HG02759 (cell line): Measurements from ENCODE around the gene NF2.

Source experiments
- ATAC-seq: cut with Tn5 transposase; IDR thresholded peaks from one replicate; pipeline ENCODE4 v1.9.1; 2021; ENCODE audit warnings: mild to moderate bottlenecking, moderate library complexity; ENCODE audit not compliant: unreplicated experiment

The NF2 gene

GRCh38 chr22:29661336-29661735 lies 57.9 kb downstream of the NF2 start:
- ATAC-seq = no peak

GRCh38 chr22:29663180-29663821 lies 59.9 kb downstream of the NF2 start:
- no peak for ATAC-seq

- no peak for ATAC-seq
Measured at GRCh38 chr22:29665486-29665885, 62.1 kb downstream of the NF2 start.

GRCh38 chr22:29668673-29669072 lies 65.2 kb downstream of the NF2 start:
- no peak for ATAC-seq

- ATAC-seq = no peak
Measured at GRCh38 chr22:29670626-29671025, 67.2 kb downstream of the NF2 start.

DNA sequence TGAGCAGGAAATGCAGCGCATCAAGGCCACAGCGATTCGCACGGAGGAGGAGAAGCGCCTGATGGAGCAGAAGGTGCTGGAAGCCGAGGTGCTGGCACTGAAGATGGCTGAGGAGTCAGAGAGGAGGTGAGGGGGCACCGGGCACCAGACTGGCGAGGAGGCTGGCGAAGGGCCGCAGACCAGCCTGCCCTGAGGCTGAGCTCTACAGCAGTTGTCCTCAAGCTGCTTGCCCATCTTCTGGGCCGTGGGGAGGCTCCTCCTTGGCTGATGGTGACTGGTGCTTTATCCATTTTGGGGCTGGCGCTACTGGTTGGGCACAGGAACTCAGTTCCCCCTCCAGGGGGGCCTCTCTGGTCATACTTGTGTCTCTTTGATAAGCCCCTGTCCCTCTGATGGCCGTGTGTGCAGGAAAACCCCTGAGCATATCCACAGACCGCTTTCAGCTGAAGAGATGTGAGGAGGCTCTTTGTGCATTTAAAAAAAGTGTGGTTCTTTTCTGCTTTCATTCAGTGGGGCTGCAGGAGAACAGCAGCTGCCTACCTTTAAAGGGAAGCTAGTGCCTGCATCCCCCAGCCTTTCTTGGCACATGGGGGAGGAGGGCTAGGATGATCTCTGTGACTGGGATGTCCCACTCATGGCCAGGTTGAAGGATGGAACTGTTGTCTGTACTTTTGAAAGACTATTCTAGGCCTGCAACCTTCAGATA lies 70.1 kb downstream of the NF2 start:
- ATAC-seq = no peak

DNA sequence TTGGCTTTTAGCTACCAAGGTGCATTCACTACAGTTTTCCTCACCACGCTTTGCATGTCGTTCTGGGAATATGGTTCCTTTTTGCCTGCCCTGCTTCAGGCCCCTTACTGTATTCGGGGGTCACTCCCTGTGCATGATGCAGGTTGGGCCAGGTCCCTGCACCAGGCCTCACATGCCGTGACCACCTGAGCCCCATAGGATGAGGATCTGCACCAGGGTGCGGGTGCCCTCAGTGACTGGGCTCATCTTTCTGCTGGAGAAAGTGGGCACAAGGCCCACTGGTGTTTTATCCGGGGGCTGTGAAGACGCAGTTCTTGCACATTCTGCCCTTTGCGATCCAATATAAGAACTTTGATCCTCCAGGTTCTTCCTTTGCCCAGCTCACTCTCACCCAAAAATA lies 70.7 kb downstream of the NF2 start:
- ATAC-seq = no peak

GRCh38 chr22:29679316-29679715 lies 75.9 kb downstream of the NF2 start:
- no peak for ATAC-seq

- ATAC-seq = no peak
Measured at GRCh38 chr22:29683536-29683935, 80.1 kb downstream of the NF2 start.

GRCh38 chr22:29684244-29684643 lies 80.8 kb downstream of the NF2 start:
- no peak for ATAC-seq

DNA sequence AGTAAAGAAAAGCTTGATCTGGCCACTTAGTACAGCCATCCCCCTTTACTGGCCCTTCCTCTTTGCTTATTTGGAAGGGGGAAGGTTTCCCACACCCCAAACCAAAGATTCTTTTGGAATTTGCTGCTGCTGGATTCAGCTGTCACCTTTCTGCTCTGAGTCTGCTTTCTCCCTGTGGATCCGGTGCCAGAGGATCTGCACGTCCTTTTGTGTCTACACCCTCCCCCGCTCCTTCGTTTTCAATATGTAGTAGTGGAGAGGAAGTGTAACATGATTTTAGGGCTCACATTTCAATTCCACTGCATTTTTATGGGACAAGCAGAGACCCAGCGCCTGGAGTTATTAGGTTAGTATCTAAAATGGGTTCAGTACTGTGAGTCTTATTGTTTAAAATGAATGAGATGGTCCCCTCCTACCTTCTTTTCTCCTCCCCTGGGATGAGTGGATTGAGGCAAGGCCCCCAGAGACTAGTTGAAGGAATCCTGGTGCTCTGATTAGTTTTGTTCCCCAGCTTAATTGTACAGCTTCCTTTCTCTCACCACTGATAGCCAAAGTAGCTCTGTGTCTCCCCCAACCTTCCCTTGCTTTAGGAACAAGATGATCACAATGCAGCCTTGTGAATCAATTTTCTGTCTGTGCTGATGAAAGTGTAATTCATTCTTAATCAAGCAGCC lies 85.9 kb downstream of the NF2 start:
- no peak for ATAC-seq

- no peak for ATAC-seq
Measured at GRCh38 chr22:29689880-29690213, 86.4 kb downstream of the NF2 start.

- ATAC-seq = no peak
Measured at GRCh38 chr22:29690476-29690875, 87.0 kb downstream of the NF2 start.

DNA sequence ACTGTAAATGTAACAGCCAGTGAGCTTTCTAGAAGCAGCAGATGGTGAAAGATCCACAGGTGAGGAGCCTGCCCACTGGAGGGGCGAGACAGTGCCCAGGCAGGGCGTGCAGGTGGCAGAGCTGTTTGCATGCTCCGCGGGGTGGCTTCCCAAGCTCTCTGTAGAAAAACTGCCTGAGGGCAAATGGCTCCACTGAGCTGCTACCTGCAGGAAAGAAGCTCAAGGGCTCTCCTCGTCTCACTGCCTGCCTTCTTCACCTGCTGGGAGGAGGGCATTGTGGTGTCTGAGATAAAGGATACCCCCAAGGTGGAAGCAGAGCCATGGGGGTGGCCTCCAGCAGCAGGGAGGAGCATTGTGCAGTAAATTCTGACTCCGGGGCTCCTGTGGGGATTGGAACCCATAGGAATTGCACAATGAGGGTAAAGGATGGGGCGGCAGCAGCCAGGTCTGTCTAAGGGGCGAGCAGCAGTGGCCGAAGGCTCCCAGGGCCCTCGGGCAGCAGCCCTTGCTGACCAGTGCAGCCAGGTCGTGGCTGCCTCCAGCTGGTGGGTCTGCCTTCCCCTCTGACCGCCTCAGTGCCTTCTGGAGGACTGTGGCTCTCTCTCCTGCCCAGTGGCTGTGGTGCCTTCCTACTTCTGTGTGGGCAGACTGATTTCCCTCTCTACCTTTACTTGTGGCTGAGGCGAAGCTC lies 88.3 kb downstream of the NF2 start:
- no peak for ATAC-seq

- ATAC-seq = no peak
Measured at GRCh38 chr22:29692327-29692640, 88.9 kb downstream of the NF2 start.

- no peak for ATAC-seq
Measured at GRCh38 chr22:29693161-29693560, 89.7 kb downstream of the NF2 start.

DNA sequence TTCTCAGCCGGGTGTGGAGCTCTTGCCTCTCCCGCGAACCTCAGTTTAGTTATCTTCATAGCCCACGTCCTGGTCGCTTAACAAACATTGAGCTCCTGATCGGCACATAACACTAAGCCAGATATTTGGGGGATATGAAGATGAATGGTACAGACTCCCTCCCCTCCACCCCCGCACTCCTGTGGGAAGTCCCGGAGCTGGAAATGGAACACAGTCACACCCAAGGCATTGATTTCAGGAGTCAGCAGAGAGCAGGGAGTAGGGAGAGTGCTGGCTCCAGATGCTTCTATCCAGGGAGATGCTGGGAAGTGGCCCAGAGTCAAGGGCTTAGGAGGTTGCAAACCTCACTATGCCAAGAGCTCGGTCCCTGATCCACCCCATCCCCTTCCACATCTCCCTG lies 90.2 kb downstream of the NF2 start:
- no peak for ATAC-seq

GRCh38 chr22:29695129-29695926 lies 91.9 kb downstream of the NF2 start:
- no peak for ATAC-seq

- no peak for ATAC-seq
Measured at GRCh38 chr22:29697853-29698598, 94.6 kb downstream of the NF2 start.

DNA sequence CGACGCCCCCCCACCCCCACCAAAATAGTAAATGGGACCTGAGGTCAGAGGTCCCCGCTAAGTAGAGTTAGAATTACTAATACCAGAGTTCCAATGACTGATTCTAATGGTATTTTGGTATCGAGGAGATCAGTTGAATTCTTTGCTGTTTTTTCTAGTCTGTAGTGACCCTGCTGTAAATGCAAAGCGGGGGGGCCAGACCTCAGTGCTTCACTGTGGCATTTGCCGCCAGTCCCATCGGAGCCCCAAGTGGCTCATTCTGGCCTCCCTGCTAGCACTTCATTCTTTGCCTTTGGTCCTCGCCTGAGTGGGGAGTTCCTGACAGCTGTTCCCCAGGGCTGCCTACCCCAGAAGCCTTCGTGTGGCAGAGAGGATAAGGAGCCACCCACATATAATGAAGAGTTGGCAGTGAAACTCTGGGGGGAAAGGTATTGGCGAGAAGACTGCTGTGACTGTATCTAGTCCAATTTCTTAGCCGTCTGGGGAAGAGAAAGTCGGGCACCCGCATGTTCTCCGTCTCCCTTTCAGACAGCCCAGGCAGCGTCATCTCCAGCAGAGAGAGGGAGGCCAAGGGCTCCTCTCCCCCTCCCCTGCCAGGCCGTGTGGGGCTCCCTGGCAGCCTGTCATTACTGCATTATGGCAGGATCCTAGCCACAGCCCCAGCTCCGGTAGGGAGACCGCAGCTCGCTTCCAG lies 96.9 kb downstream of the NF2 start:
- no peak for ATAC-seq
